ENCODE results near the gene AQP10.
A peak's percentile ranks its signal among the peaks of the same experiment; 100 is the strongest.
"Not testable (repeated sequence)": the region's sequence is repeated elsewhere in the genome, so short reads cannot be mapped to it uniquely, and the experiment has no call there.

Gene AQP10

DNA sequence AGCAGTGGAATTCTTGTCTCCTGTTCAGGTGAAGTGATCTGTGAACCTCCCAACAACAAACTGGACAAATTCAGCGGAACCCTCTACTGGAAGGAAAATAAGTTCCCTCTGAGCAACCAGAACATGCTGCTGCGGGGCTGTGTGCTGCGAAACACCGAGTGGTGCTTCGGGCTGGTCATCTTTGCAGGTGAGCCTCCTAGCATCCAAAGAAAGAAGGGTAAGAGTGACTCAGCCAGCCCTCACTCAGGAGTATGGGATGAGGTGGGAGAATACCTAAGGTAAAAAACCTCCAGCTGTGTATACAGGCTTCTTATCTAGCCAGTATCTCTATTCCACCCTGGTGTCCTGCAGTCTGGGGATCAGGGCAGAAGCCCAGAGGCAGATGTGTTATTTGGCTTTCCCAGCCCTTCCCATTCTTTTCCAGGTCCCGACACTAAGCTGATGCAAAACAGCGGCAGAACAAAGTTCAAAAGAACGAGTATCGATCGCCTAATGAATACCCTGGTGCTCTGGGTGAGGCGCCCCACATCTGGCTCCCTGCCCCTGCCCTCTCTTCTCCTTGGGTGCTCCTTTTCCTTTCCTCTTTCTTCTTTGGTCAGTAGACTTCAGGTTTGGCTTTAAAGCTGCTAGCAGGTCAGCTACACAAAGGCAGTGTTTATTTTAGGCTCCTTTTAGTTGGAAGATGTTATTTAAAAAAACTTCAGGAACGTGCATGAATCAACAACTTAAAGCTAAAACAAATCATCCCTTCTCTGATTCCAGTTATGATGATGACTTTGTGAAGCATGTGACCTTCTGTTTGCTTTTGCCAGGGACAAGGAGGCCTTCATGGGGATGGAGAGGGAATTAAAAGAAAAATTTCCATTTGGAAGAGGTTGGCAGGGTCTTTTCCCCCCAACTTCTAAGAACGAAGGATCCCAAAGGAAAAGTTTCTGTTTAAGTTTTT is 13.5 kb downstream of the AQP10 start:
- no peak overlapping the region for H3K4me3 ChIP-seq (ENCODE audit: low read depth, low read length)
- DNase-seq (ENCODE audit: low read depth) = no peak
- no peak for TF ChIP-seq CTCF (IDR thresholded peaks at IDR 0.05; ENCODE audit: low read depth, low read length, missing control alignments)

GRCh38 chr1:154335025-154335714 is 14.3 kb downstream of the AQP10 start:
- H3K4me3 ChIP-seq (ENCODE audit: low read depth, low read length) = no peak overlapping the region
- TF ChIP-seq CTCF (IDR thresholded peaks at IDR 0.05; ENCODE audit: low read depth, low read length, missing control alignments) = peak; percentile 79

GRCh38 chr1:154337253-154337894 is 16.5 kb downstream of the AQP10 start:
- TF ChIP-seq CTCF (IDR thresholded peaks at IDR 0.05; ENCODE audit: low read depth, low read length, missing control alignments) = no peak
- no peak overlapping the region for H3K4me3 ChIP-seq (ENCODE audit: low read depth, low read length)
- DNase-seq (ENCODE audit: low read depth) = no peak

More at GRCh38 chr1:154335025-154335714, 14.3 kb downstream of the AQP10 start:
- DNase-seq (ENCODE audit: low read depth) = peak; percentile 74

DNA sequence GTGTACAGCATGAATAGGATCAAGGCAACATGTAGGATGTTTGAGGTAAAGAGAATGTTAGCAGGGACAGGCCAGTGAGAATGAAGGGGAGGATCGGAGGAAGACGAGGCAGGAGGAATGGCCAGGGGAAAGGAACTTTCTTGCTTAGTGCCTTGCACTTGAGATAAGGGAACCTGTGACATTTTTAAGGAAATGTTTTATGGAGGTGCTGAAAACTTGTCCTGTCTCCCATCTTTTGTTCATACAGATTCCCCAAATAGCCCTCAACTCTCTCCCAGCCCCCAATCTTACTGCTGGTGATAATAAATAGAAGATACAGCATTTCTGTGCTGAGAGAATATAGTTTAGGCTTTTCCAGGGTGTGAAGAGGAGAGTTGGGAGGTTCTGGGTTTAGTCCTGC is 18.0 kb downstream of the AQP10 start:
- no peak for TF ChIP-seq CTCF (IDR thresholded peaks at IDR 0.05; ENCODE audit: low read depth, low read length, missing control alignments)
- H3K4me3 ChIP-seq (ENCODE audit: low read depth, low read length) = no peak overlapping the region
- DNase-seq (ENCODE audit: low read depth) = no peak

- not testable (repeated sequence) for DNase-seq (ENCODE audit: low read depth); H3K4me3 ChIP-seq (ENCODE audit: low read depth, low read length)
Observed at GRCh38 chr1:154341366-154341765, 20.5 kb downstream of the AQP10 start.

DNA sequence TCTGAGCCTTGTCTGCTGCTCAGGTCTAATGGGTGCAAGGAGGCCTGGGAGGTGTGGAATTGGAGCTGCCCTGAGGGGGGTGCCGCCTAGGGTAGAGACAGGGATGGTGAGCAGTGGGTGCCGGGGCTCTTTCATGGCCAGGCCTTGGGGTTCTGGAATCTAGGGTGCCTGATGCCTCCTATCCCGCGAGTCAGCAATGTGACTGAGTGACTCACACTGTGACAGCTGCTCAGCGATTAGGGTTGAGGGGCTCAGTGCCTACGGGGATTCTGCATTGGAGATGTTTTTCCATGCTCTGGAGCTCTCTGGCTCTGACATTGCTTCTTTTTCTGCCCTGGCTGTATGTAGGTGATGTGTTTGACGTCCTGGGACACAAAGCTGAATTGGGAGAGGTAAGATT is 21.2 kb downstream of the AQP10 start:
- no peak for TF ChIP-seq CTCF (IDR thresholded peaks at IDR 0.05; ENCODE audit: low read depth, low read length, missing control alignments)
- DNase-seq (ENCODE audit: low read depth) = no peak
- H3K4me3 ChIP-seq (ENCODE audit: low read depth, low read length) = no peak overlapping the region

- TF ChIP-seq CTCF (IDR thresholded peaks at IDR 0.05; ENCODE audit: low read depth, low read length, missing control alignments) = no peak
- DNase-seq (ENCODE audit: low read depth) = no peak
- no peak overlapping the region for H3K4me3 ChIP-seq (ENCODE audit: low read depth, low read length)
Observed at GRCh38 chr1:154342836-154343472, 22.1 kb downstream of the AQP10 start.
